PC-3 (cell line): ENCODE measurements around the gene RYR2.

ENCODE experiments used
- EZH2 ChIP-seq: fragments of 300-600 bp; sonication (generic); IDR thresholded peaks from one replicate; pipeline ENCODE4 v1.6.1; 2017; ENCODE audit warnings: antibody characterized with exemption, mild to moderate bottlenecking, low read length; ENCODE audit not compliant: unreplicated experiment
- TF ChIP-seq, protein P1 (sequence below): fragments of 300-600 bp; sonication (generic); conservative IDR thresholded peaks from 2 replicates; pipeline ENCODE4 v1.5.1; 2017; ENCODE audit warnings: antibody characterized with exemption, low read depth, mild to moderate bottlenecking, low read length

DNA sequence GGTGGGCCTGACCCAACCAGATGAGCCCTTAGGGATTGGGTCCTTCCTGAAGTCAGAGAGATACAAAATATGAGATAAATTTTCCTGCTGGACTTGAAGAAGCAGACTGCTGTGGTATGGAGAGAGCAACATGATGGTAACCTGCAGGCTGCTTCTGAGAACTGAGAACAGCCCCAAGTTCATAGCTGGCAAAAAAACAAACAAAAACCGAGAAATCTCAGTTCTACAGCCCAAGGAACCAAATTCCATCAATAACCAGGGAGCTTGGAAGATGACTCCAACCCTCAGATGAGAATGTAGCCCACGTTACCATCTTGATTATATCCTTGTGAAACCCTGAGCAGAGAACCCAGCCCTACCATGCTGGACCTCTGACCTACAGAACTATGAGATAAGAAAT is 532.6 kb downstream of the RYR2 start:
- TF ChIP-seq, protein P1, sequence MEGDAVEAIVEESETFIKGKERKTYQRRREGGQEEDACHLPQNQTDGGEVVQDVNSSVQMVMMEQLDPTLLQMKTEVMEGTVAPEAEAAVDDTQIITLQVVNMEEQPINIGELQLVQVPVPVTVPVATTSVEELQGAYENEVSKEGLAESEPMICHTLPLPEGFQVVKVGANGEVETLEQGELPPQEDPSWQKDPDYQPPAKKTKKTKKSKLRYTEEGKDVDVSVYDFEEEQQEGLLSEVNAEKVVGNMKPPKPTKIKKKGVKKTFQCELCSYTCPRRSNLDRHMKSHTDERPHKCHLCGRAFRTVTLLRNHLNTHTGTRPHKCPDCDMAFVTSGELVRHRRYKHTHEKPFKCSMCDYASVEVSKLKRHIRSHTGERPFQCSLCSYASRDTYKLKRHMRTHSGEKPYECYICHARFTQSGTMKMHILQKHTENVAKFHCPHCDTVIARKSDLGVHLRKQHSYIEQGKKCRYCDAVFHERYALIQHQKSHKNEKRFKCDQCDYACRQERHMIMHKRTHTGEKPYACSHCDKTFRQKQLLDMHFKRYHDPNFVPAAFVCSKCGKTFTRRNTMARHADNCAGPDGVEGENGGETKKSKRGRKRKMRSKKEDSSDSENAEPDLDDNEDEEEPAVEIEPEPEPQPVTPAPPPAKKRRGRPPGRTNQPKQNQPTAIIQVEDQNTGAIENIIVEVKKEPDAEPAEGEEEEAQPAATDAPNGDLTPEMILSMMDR = no peak
- no peak for TF ChIP-seq EZH2
